IMR-90 (cell line): ENCODE measurements around the gene LGSN. TPM values are rescaled to one million over a fixed set of nuclear protein-coding genes. Genes with fewer than 3 reads are reported as not detected.
"Not testable (repeated sequence)": the region's sequence is repeated elsewhere in the genome, so short reads cannot be mapped to it uniquely, and the experiment has no call there.

Source experiments
- ATAC-seq: fragments of 200-7000 bp; cut with Tn5 transposase; 2 replicates; pipeline ENCODE4 v1.9.1; 2020; ENCODE audit warnings: low read depth, mild to moderate bottlenecking, moderate library complexity
- BruUV-seq: library from RNA; stranded (reverse); fragments of 400-500 nt; replicated peaks from 2 replicates; lab custom pipeline; 2021; lab: Mats Ljungman, UMichigan
- CTCF ChIA-PET: fragments of 300-600 bp; formaldehyde crosslinking; extraction: SDS; loops from one replicate; lab custom pipeline; 2021; ENCODE audit warnings: antibody characterized with exemption; lab: Yijun Ruan, JAX
- POLR2A ChIA-PET: fragments of 300-600 bp; sonication (Branson Sonifier 250); formaldehyde crosslinking; loops from one replicate; lab custom pipeline; 2022; ENCODE audit warnings: antibody characterized with exemption; ENCODE audit not compliant: unreplicated experiment; lab: Charles Lee
- DNase-seq: peaks from one replicate; pipeline ENCODE4 v3.0.0; 2013
- H2AFZ ChIP-seq: replicated peaks from 2 replicates; pipeline ENCODE3; 2013; ENCODE audit warnings: low read length, mild to moderate bottlenecking; ENCODE audit not compliant: poor library complexity
- H2AK5ac ChIP-seq: 2 replicates; pipeline ENCODE4 v1.6.1; 2013; ENCODE audit warnings: low read depth, low read length, inconsistent platforms
- H2AK9ac ChIP-seq: replicated peaks from 2 replicates; pipeline ENCODE3; 2013; ENCODE audit warnings: mild to moderate bottlenecking, low read depth, low read length, moderate library complexity; ENCODE audit not compliant: poor library complexity
- H2BK120ac ChIP-seq: 2 replicates; pipeline ENCODE4 v1.6.1; 2013; ENCODE audit warnings: low read depth, low read length, inconsistent platforms
- H2BK15ac ChIP-seq: 3 replicates; pipeline ENCODE4 v1.6.1; 2013; ENCODE audit warnings: low read depth, low read length, inconsistent platforms
- H2BK20ac ChIP-seq: 2 replicates; pipeline ENCODE4 v1.6.1; 2013; ENCODE audit warnings: low read depth, mild to moderate bottlenecking, inconsistent platforms, low read length, moderate library complexity
- H2BK5ac ChIP-seq: 2 replicates; pipeline ENCODE4 v1.6.1; 2013; ENCODE audit warnings: mild to moderate bottlenecking, low read depth, low read length, inconsistent platforms; ENCODE audit not compliant: poor library complexity, severe bottlenecking
- H3K14ac ChIP-seq: replicated peaks from 2 replicates; pipeline ENCODE4 v1.6.1; 2013; ENCODE audit warnings: low read depth, low read length, inconsistent platforms
- H3K18ac ChIP-seq: 2 replicates; pipeline ENCODE4 v1.6.1; 2013; ENCODE audit warnings: low read depth, low read length, control low read depth
- H3K23ac ChIP-seq: 2 replicates; pipeline ENCODE4 v1.6.1; 2013; ENCODE audit warnings: low read depth, low read length, inconsistent platforms
- H3K27ac ChIP-seq: 2 replicates; pipeline ENCODE4 v1.5.1; 2013; ENCODE audit warnings: mild to moderate bottlenecking, control low read depth, low read length; ENCODE audit not compliant: insufficient read depth
- H3K27me3 ChIP-seq: 2 replicates; pipeline ENCODE4 v1.6.1; 2013; ENCODE audit warnings: low read length; ENCODE audit not compliant: control insufficient read depth, insufficient read depth
- H3K36me3 ChIP-seq: 2 replicates; pipeline ENCODE4 v1.6.1; 2013; ENCODE audit warnings: low read length, mixed read lengths; ENCODE audit not compliant: control insufficient read depth, insufficient read depth
- H3K4ac ChIP-seq: 2 replicates; pipeline ENCODE4 v1.6.1; 2013; ENCODE audit warnings: low read depth, low read length, inconsistent platforms
- H3K4me1 ChIP-seq: 2 replicates; pipeline ENCODE4 v1.6.1; 2013; ENCODE audit warnings: low read length, mixed read lengths; ENCODE audit not compliant: control insufficient read depth, insufficient read depth
- H3K4me2 ChIP-seq: 2 replicates; pipeline ENCODE4 v1.6.1; 2013; ENCODE audit warnings: low read depth, mild to moderate bottlenecking, control low read depth, low read length, moderate library complexity
- H3K4me3 ChIP-seq: 2 replicates; pipeline ENCODE4 v1.5.1; 2013; ENCODE audit warnings: low read depth, mild to moderate bottlenecking, control low read depth, low read length, moderate library complexity; ENCODE audit not compliant: insufficient read depth
- H3K56ac ChIP-seq: 2 replicates; pipeline ENCODE4 v1.6.1; 2013; ENCODE audit warnings: low read length, inconsistent platforms; ENCODE audit not compliant: insufficient read depth; ENCODE audit errors: extremely low read depth
- H3K79me1 ChIP-seq, 2 experiments: 2 replicates each; pipeline ENCODE4 v1.6.1; 2013; ENCODE audit warnings: low read length in 2 of 2, inconsistent platforms in 1 of 2, low read depth in 1 of 2
- H3K9ac ChIP-seq: 2 replicates; pipeline ENCODE4 v1.6.1; 2013; ENCODE audit warnings: low read depth, low read length, control low read depth
- H3K9me1 ChIP-seq: 2 replicates; pipeline ENCODE4 v1.6.1; 2013; ENCODE audit warnings: low read length, inconsistent platforms; ENCODE audit not compliant: insufficient read depth
- H3K9me3 ChIP-seq: 2 replicates; pipeline ENCODE4 v1.6.1; 2013; ENCODE audit warnings: low read length; ENCODE audit not compliant: control insufficient read depth, insufficient read depth
- H4K20me1 ChIP-seq: 2 replicates; pipeline ENCODE4 v1.6.1; 2013; ENCODE audit warnings: low read length, inconsistent platforms; ENCODE audit not compliant: insufficient read depth
- H4K5ac ChIP-seq: 2 replicates; pipeline ENCODE4 v1.6.1; 2013; ENCODE audit warnings: mild to moderate bottlenecking, low read depth, low read length, control low read depth
- H4K8ac ChIP-seq, 2 experiments: 2 replicates each; pipeline ENCODE4 v1.6.1; 2013; ENCODE audit warnings: low read depth in 2 of 2, low read length in 2 of 2, control low read depth in 1 of 2, inconsistent platforms in 1 of 2
- H4K91ac ChIP-seq: 2 replicates; pipeline ENCODE4 v1.6.1; 2013; ENCODE audit warnings: low read depth, low read length, inconsistent platforms; ENCODE audit not compliant: insufficient read depth
- WGBS, 2 experiments: methylation state at CpG; one replicate each; pipeline versions ENCODE4 v1.1.5 to v1.1.7; 2013; ENCODE audit warnings: missing lambda C conversion rate in 2 of 2; ENCODE audit not compliant: insufficient read length in 1 of 2; ENCODE audit errors: extremely low coverage in 2 of 2; 5-methylcytosine and 5-hydroxymethylcytosine counted together
- dilution Hi-C: fragments of 300-500 bp; cut with HindIII; formaldehyde crosslinking; loops from one replicate; pipeline ENCODE4 v1.14.3; 2018; ENCODE audit warnings: low sequenced_read_pairs; ENCODE audit not compliant: unreplicated experiment
- in situ Hi-C: fragments of 300-500 bp; cut with MboI; formaldehyde crosslinking; loops from 3 replicates; pipeline ENCODE4 v1.14.3; 2019; ENCODE audit warnings: low sequenced_read_pairs, inconsistent platforms, mixed read lengths
- intact Hi-C: fragments of 100-400 bp; cut with micrococcal nuclease; formaldehyde crosslinking; loops from 2 replicates; pipeline ENCODE4 v1.10.0; 2022
- microRNA-seq, 2 experiments: library from miRNA; stranded (forward) in 1 of 2; unstranded in 1 of 2; fragments of 10-50 nt in 1 of 2; fragments of <30 nt in 1 of 2; gene quantifications in 1 of 2; microRNA quantifications in 1 of 2; one replicate each; pipeline versions ENCODE3 to v1.1.0; 2013 to 2020; ENCODE audit not compliant: insufficient read depth in 1 of 2, insufficient read length in 1 of 2, unreplicated experiment in 1 of 2
- polyA plus RNA-seq, 3 experiments: library from polyadenylated mRNA; depleted of rRNA; stranded (reverse); fragments of >200 nt; gene quantifications; 2 replicates each; pipeline ENCODE4 v1.2.3, GENCODE V29; 2012; ENCODE audit warnings: low replicate concordance in 1 of 3
- small RNA-seq, 5 experiments: library from RNA; depleted of rRNA; stranded (forward); fragments of <200 nt; gene quantifications; one replicate each; pipeline ENCODE3, GENCODE V24; 2012
- total RNA-seq: library from RNA; depleted of rRNA; stranded (reverse); fragments of >200 nt; gene quantifications from 2 replicates; pipeline ENCODE4 v1.2.3, GENCODE V29; 2012; rRNA removed

The LGSN gene
- total and polyA plus RNA-seq, 2 of the 4 experiments (the other 2 are of a cell fraction): not detected

- no CpG with 5 or more reads among the region's 4 CpGs for WGBS, 2 experiments
- H2BK15ac ChIP-seq, H4K20me1 ChIP-seq, BruUV-seq, H4K8ac ChIP-seq, POLR2A ChIA-PET, H3K27ac ChIP-seq, H3K23ac ChIP-seq, H3K27me3 ChIP-seq, H3K79me1 ChIP-seq, H3K9me3 ChIP-seq, H3K9ac ChIP-seq, H2AK9ac ChIP-seq, ATAC-seq, intact Hi-C loops, H4K91ac ChIP-seq, H3K9me1 ChIP-seq, H3K4me1 ChIP-seq, H3K18ac ChIP-seq, H2BK5ac ChIP-seq, H4K5ac ChIP-seq, in situ Hi-C loops, H3K36me3 ChIP-seq, H3K4ac ChIP-seq, CTCF ChIA-PET, H3K4me2 ChIP-seq, H2AFZ ChIP-seq, H2AK5ac ChIP-seq, H3K56ac ChIP-seq, DNase-seq, H3K4me3 ChIP-seq, dilution Hi-C loops, H3K14ac ChIP-seq, H2BK20ac ChIP-seq, H2BK120ac ChIP-seq: not testable (repeated sequence)
These were observed 93.8 kb downstream of the LGSN start for GRCh38 chr6:63225987-63226386.

Small RNA genes lying within 50 kb of the gene (microRNA-seq; reads per million reads assigned to microRNA genes)
- gene SPTLC1P3 (ENCODE audit: insufficient read depth, insufficient read length): not detected

Small RNA genes lying within 50 kb of the gene (small RNA-seq; reads per million reads assigned to genes)
- gene SPTLC1P3: 0 reads per million in 5 experiments

Other genes starting within 250 kb of the LGSN start
- gene FKBP1C, start 108.5 kb downstream of the LGSN start, total RNA-seq: 0.56 and 0.72 TPM in 2 replicates
- gene FKBP1C, start 108.5 kb downstream of the LGSN start, polyA plus RNA-seq (2012; rRNA removed): 3.1 and 9.9 TPM in 2 replicates